ENCODE results near the gene VWA3B.

- TF ChIP-seq CTCF (IDR thresholded peaks at IDR 0.05) (no peak), POLR2A (IDR thresholded peaks at IDR 0.05) (no peak)
These were observed 269.8 kb downstream of the VWA3B start for GRCh38 chr2:98356729-98357128.

Measured in body of pancreas (tissue), 4 donors.